Ramos (cell line): ENCODE results near the gene CALHM5.
"Not testable (repeated sequence)": the region's sequence is repeated elsewhere in the genome, so short reads cannot be mapped to it uniquely, and the experiment has no call there.

Experiments
- in situ Hi-C: fragments of 300-500 bp; cut with MboI; formaldehyde crosslinking; loops from one replicate; pipeline ENCODE4 v1.14.3; 2022; ENCODE audit warnings: low sequenced_read_pairs; ENCODE audit not compliant: unreplicated experiment

Gene CALHM5, protein sequence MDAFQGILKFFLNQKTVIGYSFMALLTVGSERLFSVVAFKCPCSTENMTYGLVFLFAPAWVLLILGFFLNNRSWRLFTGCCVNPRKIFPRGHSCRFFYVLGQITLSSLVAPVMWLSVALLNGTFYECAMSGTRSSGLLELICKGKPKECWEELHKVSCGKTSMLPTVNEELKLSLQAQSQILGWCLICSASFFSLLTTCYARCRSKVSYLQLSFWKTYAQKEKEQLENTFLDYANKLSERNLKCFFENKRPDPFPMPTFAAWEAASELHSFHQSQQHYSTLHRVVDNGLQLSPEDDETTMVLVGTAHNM

DNA sequence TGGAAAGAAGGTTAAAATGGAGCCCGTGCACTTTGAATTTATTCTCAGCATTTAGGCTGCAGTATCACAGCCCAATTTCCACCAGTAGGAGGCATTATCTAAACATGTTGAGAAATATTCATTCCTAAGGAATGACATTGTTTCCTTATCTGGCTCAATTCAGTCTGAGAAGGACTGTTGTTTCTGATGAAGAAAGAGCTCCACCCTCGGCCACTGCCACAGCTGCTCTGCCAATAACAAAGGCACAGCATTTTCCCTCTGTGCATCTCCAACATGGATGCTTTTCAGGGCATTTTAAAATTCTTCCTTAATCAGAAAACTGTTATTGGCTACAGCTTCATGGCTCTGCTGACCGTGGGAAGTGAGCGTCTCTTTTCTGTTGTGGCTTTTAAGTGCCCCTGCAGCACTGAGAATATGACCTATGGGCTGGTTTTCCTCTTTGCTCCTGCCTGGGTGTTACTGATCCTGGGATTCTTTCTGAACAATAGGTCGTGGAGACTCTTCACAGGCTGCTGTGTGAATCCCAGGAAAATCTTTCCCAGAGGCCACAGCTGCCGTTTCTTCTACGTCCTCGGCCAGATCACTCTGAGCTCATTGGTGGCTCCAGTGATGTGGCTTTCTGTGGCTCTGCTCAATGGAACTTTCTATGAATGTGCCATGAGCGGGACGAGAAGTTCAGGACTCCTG, at the start of gene CALHM5:
Gene CALHM5 (plus strand): TSS at position 216 of the 687 bp plus-strand sequence. CDS start 58 bp downstream, at position 274.
- in situ Hi-C loops = no loop called here

DNA sequence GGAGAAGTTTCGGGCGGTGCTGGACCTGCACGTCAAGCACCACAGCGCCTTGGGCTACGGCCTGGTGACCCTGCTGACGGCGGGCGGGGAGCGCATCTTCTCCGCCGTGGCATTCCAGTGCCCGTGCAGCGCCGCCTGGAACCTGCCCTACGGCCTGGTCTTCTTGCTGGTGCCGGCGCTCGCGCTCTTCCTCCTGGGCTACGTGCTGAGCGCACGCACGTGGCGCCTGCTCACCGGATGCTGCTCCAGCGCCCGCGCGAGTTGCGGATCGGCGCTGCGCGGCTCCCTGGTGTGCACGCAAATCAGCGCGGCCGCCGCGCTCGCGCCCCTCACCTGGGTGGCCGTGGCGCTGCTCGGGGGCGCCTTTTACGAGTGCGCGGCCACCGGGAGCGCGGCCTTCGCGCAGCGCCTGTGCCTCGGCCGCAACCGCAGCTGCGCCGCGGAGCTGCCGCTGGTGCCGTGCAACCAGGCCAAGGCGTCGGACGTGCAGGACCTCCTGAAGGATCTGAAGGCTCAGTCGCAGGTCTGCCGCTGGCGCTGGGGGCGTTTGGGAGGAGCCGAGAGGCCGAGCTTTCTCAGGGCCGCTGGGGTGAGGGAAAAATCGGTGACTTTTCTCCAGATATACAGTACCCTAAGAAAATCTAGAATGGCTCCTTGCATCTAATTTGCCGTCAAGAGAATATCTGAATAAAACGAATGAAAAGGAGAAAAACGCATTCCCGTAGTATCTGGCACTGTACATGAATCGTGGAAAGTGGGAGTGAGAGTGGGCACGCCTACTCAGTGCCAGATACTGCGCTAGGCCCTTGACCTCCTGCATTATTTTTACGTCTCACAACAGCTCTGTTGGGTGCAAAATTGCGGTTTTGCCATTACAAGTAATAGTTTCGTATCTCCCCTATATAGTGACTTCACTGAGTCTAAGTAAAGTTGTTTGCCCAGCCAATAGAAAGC, 49.2 kb upstream of the CALHM5 start:
- in situ Hi-C loops = no loop called here

DNA sequence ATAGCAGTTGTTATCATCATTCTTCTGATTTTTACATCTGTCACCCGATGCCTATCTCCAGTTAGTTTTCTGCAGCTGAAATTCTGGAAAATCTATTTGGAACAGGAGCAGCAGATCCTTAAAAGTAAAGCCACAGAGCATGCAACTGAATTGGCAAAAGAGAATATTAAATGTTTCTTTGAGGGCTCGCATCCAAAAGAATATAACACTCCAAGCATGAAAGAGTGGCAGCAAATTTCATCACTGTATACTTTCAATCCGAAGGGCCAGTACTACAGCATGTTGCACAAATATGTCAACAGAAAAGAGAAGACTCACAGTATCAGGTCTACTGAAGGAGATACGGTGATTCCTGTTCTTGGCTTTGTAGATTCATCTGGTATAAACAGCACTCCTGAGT, 48.1 kb upstream of the CALHM5 start:
- in situ Hi-C loops = no loop called here

DNA sequence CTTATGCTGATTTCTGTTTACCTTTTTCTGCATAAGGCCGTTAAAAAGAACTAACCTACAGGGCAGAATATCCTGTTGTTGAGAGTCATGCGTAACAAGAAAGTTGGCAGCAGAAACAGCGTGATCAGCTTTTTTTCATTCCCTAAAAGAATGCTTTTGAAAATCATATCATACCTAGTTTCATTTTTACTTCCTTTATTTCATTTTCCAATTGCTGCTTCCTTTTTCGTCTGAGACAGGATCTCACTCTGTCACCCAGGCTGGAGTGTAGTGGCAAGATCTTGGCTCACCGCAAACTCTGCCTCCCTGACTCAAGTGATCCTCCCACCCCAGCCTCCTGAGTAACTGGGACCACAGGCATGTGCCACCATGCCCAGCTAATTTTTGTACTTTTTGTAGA, 46.2 kb upstream of the CALHM5 start:
- in situ Hi-C loops = no loop called here

DNA sequence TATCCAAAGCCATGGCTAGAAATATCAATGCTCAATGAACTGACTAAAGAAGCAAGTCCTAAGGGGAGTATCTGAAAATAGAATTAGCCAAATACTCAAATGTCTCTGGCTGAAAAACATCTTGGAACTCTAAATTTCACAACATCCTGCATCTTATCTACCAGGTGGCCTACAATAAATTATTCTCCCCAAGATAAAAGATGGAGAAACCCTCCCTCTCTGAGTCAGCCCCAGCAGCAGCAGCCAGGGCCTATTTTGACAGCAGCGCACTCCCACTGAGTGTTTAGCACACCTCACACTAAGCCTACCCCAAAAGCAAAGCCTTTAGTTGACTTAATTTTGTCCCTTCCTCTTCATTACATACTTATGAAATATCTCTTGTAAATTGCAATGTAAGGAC, 44.3 kb upstream of the CALHM5 start:
- in situ Hi-C loops = no loop called here

DNA sequence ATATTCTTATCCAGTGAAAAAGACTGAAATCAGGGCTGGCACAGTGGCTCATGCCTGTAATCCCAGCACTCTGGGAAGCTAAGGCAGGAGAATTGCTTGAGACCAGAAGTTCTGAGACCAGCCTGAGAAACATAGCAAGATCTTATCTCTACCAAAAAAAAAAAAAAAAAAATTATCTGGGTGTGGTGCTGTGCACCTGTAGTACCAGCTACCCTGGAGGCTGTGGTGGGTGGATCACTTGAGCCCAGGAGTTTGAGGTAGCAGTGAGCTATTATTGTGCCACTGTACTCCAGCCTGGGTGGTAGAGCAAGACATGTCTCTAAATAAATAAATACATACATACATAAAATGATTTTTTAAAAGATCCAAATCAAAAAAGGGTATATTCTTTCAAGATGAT, 43.9 kb upstream of the CALHM5 start:
- in situ Hi-C loops = no loop called here

DNA sequence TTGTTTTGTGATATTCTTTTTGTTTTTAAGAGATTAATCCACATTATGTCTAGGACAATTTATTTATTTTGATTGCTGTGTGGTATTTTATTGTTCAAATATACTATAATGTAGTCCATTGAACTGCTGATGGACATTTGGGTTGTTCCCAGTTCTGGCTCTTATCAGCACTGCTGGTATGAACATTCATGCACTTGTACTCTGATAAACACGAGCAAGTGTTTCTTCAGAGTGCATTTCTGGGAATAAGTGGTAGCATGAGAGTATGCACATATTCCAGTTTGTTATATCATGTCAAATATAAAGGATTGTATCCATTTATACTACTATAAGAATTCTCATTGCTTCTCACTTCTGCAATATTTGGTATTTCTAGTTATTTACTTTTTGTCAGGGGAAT, 43.1 kb upstream of the CALHM5 start:
- in situ Hi-C loops = no loop called here

DNA sequence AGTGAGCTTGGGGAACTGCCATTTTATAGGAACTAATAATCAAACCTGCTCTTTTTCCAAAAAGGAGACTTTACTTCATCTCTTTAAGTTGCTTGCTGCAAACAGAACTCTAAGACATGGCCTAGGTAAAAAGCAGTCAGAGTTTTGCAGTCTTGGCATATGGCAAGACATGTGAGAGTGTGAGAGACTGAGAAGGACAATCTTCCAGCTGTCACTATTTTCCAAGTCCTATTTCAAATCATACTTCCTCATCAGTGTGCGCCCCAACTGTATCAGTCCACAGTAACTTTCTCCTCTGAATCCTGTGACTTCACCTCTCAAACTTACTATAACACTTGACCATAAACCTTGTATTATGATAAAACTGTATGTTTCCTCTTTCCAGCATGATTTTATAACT, 39.9 kb upstream of the CALHM5 start:
- in situ Hi-C loops = no loop called here

DNA sequence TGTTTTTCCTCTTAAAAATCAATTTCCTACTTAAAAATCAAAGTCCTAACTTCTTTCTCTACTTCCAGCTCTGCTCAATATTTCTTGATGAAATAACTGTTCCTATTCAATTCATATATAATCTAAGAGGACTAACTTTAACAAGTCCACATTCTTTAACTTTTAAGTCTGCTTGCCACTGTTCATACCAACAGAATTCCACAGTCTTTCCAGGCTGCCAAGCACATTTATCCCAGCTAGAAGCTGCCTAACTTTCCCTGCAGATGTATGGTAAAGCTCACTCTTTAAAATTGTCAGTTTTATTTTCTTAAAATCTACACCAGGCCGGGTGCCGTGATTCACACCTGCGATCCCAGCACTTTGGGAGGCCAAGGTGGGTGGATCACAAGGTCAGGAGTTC, 38.7 kb upstream of the CALHM5 start:
- in situ Hi-C loops = no loop called here

DNA sequence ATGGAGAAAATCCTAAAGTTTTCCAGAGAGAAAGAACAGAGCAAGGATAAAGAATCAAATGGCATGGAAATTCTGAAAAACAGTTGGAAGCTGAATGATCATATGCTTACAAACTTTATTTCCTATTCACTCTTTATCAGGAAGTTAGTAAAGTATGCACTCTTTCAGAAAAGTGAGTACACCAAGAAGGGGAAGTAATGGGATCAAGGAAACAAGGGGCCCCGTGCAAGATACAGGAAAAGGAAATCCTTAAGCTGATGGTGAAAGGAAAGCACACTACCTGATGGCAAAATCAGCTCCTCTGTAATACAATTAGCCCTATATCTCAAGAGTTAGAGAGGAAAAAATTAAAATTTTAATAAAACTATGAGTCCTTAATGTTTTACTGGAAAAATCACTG, 36.3 kb upstream of the CALHM5 start:
- in situ Hi-C loops = no loop called here

DNA sequence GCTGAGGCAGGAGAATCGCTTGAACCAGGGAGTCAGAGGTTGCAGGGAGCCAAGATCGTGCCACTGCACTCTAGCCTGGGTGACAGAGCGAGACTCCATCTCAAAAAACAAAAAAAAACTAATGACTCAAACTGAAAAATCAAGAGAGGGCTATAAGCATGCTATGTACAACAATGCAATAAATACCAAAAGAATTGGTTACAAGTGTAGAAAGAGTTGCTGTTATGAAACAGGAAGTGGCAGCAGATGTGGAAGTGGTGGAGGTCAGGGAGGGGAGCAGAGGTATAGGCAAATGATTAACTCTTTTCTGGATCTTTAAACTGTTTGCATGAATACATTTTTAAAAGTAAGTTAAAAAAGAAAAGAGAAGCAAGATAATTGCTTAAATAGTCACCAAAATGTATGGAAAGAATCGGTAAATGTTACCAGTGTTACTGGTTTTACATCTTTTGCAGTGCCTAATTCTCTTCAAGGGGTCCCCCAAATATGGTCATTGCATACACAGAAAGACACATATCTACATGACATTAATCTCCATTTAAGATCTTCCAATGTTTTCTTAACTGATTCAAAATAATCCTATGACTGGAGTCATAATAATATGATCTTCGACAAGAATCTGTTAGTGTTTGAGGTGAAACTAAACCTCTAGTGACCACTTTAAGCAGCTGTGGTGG, 35.3 kb upstream of the CALHM5 start:
- in situ Hi-C loops = no loop called here

DNA sequence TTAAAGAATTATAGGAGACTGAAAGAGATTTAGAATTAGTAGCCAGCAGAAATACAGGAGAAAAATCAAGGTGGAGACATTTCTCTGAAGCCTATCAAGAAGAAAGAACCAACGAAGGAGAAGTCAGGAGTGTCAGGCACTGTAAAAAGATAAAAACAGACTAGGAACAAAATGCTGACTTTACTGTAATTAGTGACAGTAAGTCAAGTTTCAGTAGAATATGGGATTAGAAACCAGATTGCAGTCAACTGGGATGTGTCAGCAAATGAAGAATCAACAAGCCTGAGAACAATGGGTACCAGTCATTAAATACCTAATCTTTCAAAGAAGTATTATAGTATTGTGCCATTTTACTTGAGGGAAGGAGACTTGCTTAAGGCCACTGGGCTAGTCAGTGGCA, 28.7 kb upstream of the CALHM5 start:
- in situ Hi-C loops = no loop called here

DNA sequence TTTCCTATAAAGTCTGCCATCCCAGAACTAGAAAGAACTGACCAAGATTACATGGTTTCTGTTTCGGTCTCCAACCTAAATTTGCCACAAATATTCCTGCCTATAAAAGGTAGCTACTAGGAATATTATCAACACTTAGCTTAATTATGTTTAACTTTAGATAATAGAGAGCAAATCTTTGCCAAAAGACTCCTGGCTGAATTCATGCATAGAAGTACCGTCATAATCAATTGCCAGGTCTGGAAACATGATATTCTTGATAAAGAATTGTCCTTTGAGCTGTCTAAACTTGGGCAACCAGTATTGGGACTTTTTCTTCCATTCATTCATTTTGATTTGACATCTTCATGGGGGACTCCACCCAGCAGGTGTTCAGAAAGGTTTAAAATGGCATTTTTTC, 27.8 kb upstream of the CALHM5 start:
- in situ Hi-C loops = no loop called here

DNA sequence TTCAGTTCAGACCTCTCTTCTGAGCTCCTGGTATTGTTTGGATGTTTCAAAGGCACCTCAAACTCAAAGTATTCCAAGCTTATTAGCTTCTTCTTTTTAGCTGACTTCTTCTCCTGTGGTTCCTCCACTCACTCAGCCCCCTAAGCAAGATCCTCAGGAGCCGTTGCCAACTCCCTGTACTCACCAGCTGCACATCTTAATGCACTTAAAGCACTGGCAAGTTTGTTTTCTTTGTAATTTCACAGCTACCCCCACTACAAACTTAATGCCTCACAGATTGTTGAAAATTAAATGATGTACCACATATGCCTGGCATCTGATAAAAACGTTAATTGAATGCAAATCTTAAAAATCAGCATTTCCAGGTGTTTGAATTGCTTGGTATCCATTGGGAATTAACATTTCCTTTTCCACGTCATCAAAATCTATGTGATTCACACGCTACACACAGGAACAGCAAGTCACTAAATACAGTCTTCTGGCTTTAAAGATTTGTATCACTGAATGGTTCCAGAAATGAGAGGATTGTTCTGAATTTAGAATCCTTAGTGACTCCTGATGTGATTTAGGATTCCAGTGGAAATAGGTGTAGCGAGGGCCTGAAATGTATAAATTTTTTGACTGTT, 25.8 kb upstream of the CALHM5 start:
- in situ Hi-C loops = no loop called here

DNA sequence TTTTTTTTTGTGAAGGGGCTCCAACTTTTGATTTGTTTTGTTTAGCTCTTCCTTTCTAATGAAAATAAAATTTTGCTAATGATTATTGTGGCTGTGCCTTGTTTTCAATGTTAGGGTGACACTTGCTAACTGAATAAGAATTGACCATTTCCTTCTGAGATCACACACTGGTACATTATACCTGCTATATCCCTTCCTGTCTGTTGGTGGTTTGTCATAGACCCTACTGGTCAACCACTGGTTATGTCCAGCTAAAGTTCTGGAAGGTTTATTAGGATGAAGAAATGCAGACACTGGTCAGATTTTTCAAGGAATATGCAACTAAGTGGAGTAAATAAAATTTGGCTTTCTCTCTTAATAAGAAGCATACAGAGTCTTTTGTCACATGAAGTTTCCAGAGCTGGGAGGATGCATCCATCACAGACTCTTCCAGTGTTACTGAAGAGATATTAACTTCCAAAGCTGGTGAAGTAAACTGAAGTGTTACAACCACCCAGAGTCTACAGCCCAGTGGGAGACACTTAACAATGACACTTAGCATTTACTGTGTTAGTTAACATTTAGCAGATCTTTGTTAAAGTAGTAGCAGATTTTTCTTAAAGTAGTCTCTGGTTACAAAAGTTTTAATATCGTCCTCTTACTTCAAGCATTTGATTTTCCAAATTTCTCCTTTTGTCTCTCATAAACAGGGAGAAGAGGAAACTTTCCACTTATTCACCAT, 19.7 kb upstream of the CALHM5 start:
- in situ Hi-C loops = no loop called here

DNA sequence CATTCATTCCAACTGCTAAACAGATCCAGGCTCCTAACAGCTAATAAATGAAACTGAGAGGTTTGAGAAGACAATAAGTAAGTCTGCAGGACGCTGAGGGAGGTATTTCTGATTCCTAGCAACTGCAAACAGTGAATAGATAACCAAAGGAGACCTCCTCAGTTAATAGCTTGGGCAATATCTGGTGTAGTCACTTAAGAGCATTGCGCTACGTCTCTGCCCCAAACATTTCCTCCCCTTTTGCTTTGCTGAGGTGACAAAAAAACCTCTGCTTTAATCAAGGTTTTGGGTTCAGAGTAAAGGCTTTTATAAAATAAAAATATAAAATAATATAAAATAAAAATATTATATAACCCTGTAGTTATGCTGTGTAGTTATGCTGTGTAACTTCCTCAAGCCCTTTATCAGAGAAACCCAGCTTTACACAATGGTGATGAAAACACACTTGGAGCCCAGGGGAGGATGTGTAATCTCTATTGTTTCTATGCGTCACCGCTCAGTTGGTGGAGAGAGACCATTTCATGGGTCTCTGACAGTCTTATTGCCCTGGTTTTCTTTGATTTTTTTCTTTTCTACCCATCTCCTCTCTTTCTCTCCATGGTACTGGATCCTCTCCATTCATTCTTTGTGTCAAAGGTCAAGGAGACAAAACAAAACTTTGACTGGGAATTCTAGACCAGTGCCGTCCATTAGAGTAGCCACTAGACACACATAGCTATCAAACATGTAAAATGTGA, 18.9 kb upstream of the CALHM5 start:
- in situ Hi-C loops = no loop called here

DNA sequence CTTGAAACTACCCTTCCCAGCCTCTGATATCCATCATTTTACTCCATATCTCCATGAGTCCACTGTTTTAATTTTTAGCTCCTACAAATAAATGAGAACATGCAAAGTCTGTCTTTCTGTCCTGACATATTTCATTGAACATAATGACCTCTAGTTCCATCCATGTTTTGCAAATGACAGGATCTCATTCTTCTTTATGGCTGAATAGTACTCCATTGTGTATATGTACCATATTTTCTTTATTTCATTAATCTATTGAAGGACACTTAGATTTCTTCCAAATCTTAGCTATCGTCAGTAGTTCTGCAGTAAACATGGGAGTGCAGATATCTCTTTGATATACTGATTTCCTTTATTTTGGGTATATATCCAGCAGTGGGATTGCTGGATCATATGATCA, 16.3 kb upstream of the CALHM5 start:
- in situ Hi-C loops = not testable (repeated sequence)

DNA sequence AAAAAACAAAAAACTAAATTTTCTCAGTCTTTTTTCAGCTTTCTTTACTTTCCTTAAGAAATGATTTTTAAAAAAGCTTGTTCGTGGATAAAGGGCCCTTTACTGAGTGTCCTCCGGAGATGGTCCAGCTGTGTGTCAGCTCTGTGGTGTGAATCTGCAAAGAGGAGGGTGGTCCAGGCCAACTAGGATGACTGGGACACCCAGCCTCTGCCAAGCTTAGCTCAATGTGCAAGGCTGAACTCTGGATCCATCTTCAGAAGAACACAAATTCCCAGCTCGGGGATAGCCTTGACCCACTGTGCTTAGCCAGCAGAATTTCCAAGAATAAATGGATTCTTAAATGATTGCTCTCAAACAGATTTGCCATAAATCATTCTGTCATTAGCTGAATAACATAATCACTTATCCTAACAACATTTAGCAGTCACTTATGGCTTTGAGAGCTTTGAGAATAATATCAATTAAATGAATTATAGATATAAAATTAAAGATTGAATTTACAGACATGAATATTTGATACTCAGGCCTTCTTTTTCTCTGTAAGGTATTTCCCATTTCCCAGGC, 14.2 kb upstream of the CALHM5 start:
- in situ Hi-C loops = no loop called here
